GM12891 (cell line): ENCODE measurements around the gene NUDC.

Source experiments
- POLR2A ChIP-seq: IDR thresholded peaks from 2 replicates; pipeline ENCODE4 v1.6.1; 2011; ENCODE audit warnings: low read depth, low read length, control low read depth
- POLR2AphosphoS5 ChIP-seq: IDR thresholded peaks from 2 replicates; pipeline ENCODE4 v1.6.1; 2011; ENCODE audit warnings: low read depth, low read length, control low read depth
- SPI1 ChIP-seq: IDR thresholded peaks from 2 replicates; pipeline ENCODE4 v1.6.1; 2011; ENCODE audit warnings: low read depth, low read length, control low read depth
- TAF1 ChIP-seq: IDR thresholded peaks from 2 replicates; pipeline ENCODE4 v1.6.1; 2011; ENCODE audit warnings: low read depth, low read length, control low read depth

- TF ChIP-seq POLR2A (no peak), POLR2AphosphoS5 (no peak), SPI1 (no peak), TAF1 (no peak)
Observed at GRCh38 chr1:26972390-26972789, 50.8 kb downstream of the NUDC start.
